Astrocyte (in vitro differentiated cells and primary cell): ENCODE measurements around the gene RANGRF. TPM values are rescaled to one million over a fixed set of nuclear protein-coding genes. Genes with fewer than 3 reads are reported as not detected.

ENCODE experiments used
- DNase-seq: peaks from one replicate; pipeline ENCODE4 v3.0.0-alpha.2; 2010; ENCODE audit warnings: low read depth
- FAIRE-seq: peaks from 2 replicates; lab custom pipeline; 2011; peaks lifted over from hg19 to GRCh38; lab: Jason Lieb, UNC
- H2AFZ ChIP-seq: 2 replicates; pipeline ENCODE4 v1.6.0; 2012; ENCODE audit warnings: low read depth, low read length, inconsistent platforms
- H3K27ac ChIP-seq: 2 replicates; pipeline ENCODE4 v1.5.1; 2011; ENCODE audit warnings: low read depth, low read length, inconsistent platforms
- H3K27me3 ChIP-seq: 2 replicates; pipeline ENCODE4 v1.6.0; 2011; ENCODE audit warnings: low read length, inconsistent platforms; ENCODE audit not compliant: insufficient read depth
- H3K36me3 ChIP-seq: 2 replicates; pipeline ENCODE4 v1.5.1; 2011; ENCODE audit warnings: low read length, inconsistent platforms; ENCODE audit not compliant: insufficient read depth
- H3K4me1 ChIP-seq: 2 replicates; pipeline ENCODE4 v1.5.1; 2011; ENCODE audit warnings: low read length, inconsistent platforms; ENCODE audit not compliant: insufficient read depth
- H3K4me2 ChIP-seq: 2 replicates; pipeline ENCODE4 v1.6.0; 2012; ENCODE audit warnings: low read length, inconsistent platforms
- H3K4me3 ChIP-seq: 2 replicates; pipeline ENCODE4 v1.5.1; 2011; ENCODE audit warnings: low read depth, mild to moderate bottlenecking, low read length, inconsistent platforms; ENCODE audit not compliant: insufficient read depth
- H3K79me2 ChIP-seq: 2 replicates; pipeline ENCODE4 v1.6.0; 2012; ENCODE audit warnings: mild to moderate bottlenecking, low read length, inconsistent platforms; ENCODE audit not compliant: insufficient read depth
- H3K9ac ChIP-seq: 2 replicates; pipeline ENCODE4 v1.6.0; 2012; ENCODE audit warnings: mild to moderate bottlenecking, low read length, inconsistent platforms
- H3K9me3 ChIP-seq: 2 replicates; pipeline ENCODE4 v1.5.1; 2012; ENCODE audit warnings: low read depth, mild to moderate bottlenecking, low read length, inconsistent platforms; ENCODE audit not compliant: insufficient read depth
- H4K20me1 ChIP-seq: 2 replicates; pipeline ENCODE4 v1.6.0; 2012; ENCODE audit warnings: low read length, inconsistent platforms; ENCODE audit not compliant: insufficient read depth
- H3K27ac Mint-ChIP-seq: one replicate; pipeline ENCODE4 v1.8.0; 2021; ENCODE audit warnings: mild to moderate bottlenecking, mixed read lengths; ENCODE audit not compliant: unreplicated experiment
- H3K27me3 Mint-ChIP-seq: one replicate; pipeline ENCODE4 v1.8.0; 2021; ENCODE audit warnings: low read depth, mixed read lengths; ENCODE audit not compliant: unreplicated experiment
- H3K36me3 Mint-ChIP-seq: one replicate; pipeline ENCODE4 v1.8.0; 2021; ENCODE audit warnings: low read depth, mixed read lengths; ENCODE audit not compliant: unreplicated experiment
- H3K4me1 Mint-ChIP-seq: one replicate; pipeline ENCODE4 v1.8.0; 2021; ENCODE audit warnings: low read depth, mixed read lengths; ENCODE audit not compliant: unreplicated experiment
- H3K4me3 Mint-ChIP-seq: one replicate; pipeline ENCODE4 v1.8.0; 2021; ENCODE audit warnings: mild to moderate bottlenecking, moderate library complexity, mixed read lengths; ENCODE audit not compliant: unreplicated experiment
- H3K9me3 Mint-ChIP-seq: one replicate; pipeline ENCODE4 v1.8.0; 2021; ENCODE audit warnings: mild to moderate bottlenecking, mixed read lengths; ENCODE audit not compliant: unreplicated experiment
- EZH2 ChIP-seq: IDR thresholded peaks from 2 replicates; pipeline ENCODE4 v1.6.1; 2012; ENCODE audit warnings: mild to moderate bottlenecking, low read length, inconsistent platforms; ENCODE audit not compliant: insufficient read depth
- total RNA-seq: library from RNA; stranded (reverse); gene quantifications from 2 replicates; pipeline ENCODE4 v1.2.1, GENCODE V29; 2021
- TF ChIP-seq, protein P1 (sequence below): IDR thresholded peaks from 2 replicates; pipeline ENCODE4 v1.5.1; 2011; ENCODE audit warnings: low read depth, mild to moderate bottlenecking, inconsistent platforms, low read length, moderate library complexity; ENCODE audit not compliant: insufficient read depth

Gene RANGRF
- total RNA-seq, 1 donor from 2014 or later = 16.1 TPM

DNA sequence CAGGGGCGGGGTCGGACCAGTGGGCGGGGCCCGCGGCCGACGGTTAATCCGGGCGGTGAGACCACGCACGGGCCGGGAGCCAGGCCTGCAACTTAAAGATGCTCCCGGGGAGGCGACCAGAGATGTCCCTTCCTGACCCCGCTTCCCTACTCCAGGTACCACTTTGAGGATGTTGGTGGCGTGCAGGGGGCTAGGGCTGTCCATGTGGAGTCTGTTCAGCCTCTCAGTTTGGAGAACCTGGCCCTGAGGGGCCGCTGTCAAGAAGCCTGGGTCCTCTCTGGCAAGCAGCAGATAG, 580 bp downstream of the RANGRF start:
- TF ChIP-seq, protein P1, sequence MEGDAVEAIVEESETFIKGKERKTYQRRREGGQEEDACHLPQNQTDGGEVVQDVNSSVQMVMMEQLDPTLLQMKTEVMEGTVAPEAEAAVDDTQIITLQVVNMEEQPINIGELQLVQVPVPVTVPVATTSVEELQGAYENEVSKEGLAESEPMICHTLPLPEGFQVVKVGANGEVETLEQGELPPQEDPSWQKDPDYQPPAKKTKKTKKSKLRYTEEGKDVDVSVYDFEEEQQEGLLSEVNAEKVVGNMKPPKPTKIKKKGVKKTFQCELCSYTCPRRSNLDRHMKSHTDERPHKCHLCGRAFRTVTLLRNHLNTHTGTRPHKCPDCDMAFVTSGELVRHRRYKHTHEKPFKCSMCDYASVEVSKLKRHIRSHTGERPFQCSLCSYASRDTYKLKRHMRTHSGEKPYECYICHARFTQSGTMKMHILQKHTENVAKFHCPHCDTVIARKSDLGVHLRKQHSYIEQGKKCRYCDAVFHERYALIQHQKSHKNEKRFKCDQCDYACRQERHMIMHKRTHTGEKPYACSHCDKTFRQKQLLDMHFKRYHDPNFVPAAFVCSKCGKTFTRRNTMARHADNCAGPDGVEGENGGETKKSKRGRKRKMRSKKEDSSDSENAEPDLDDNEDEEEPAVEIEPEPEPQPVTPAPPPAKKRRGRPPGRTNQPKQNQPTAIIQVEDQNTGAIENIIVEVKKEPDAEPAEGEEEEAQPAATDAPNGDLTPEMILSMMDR = no peak
- no peak for TF ChIP-seq EZH2
- Mint-ChIP-seq H3K4me3 (peak overlapping the region; percentile 94), H3K27me3 (no peaks in the 10 kb centered on the region), H3K4me1 (peaks cover 3% of the 10 kb centered on the region), H3K36me3 (no peaks in the 10 kb centered on the region), H3K9me3 (no peaks in the 10 kb centered on the region), H3K27ac (no peak overlapping the region)
- DNase-seq = no peak
- peak overlapping the region; percentile 98 for H3K4me2 ChIP-seq
- H4K20me1 ChIP-seq = no peaks in the 10 kb centered on the region
- H3K27ac ChIP-seq = peak overlapping the region; percentile 90
- peak overlapping the region; percentile 96 for H2AFZ ChIP-seq
- no peak for FAIRE-seq
- H3K27me3 ChIP-seq = no peaks in the 10 kb centered on the region
- H3K36me3 ChIP-seq = no peaks in the 10 kb centered on the region
- peak overlapping the region; percentile 97 for H3K4me3 ChIP-seq
- peaks cover 6% of the 10 kb centered on the region for H3K79me2 ChIP-seq
- H3K9me3 ChIP-seq = no peaks in the 10 kb centered on the region
- H3K4me1 ChIP-seq = peaks cover 16% of the 10 kb centered on the region
- H3K9ac ChIP-seq = peak overlapping the region; percentile 96

DNA sequence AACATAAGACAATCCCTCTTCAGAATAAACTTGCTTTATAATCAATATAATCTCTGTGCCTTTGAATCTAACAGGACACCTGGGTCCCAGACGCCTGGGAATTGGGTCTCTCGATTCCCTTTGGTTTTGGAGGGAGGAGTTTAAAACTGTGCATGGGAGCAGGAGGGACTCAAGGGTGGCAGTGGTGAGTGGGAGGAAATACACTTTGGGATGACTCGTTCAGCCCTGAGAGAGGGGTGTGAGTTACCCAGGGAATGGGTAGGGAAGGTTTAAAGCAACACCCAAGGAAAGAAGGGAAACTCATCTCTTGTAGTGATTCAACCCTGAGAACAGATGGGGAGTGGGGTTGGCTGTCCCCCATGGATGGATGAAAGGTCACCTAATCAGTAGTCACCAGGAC, 1.6 kb downstream of the RANGRF start:
- FAIRE-seq (no peak), DNase-seq (no peak)
- H3K9me3 ChIP-seq = no peaks in the 10 kb centered on the region
- H3K9ac ChIP-seq = peak overlapping the region; percentile 96
- H3K79me2 ChIP-seq = peaks cover 6% of the 10 kb centered on the region
- no peaks in the 10 kb centered on the region for H3K27me3 ChIP-seq
- Mint-ChIP-seq H3K36me3 (no peaks in the 10 kb centered on the region), H3K4me3 (peak overlapping the region; percentile 94), H3K9me3 (no peaks in the 10 kb centered on the region), H3K4me1 (peaks cover 7% of the 10 kb centered on the region), H3K27ac (no peak overlapping the region), H3K27me3 (no peaks in the 10 kb centered on the region)
- no peak overlapping the region for H3K4me3 ChIP-seq
- H3K27ac ChIP-seq = no peak overlapping the region
- H3K4me1 ChIP-seq = peaks cover 20% of the 10 kb centered on the region
- H3K4me2 ChIP-seq = peak overlapping the region; percentile 98
- H2AFZ ChIP-seq = no peak overlapping the region
- no peaks in the 10 kb centered on the region for H3K36me3 ChIP-seq
- H4K20me1 ChIP-seq = no peaks in the 10 kb centered on the region
- TF ChIP-seq, protein P1 = no peak
- TF ChIP-seq EZH2 = no peak

- Mint-ChIP-seq H3K4me3 (no peak overlapping the region), H3K27me3 (no peaks in the 10 kb centered on the region), H3K27ac (no peak overlapping the region), H3K36me3 (no peaks in the 10 kb centered on the region), H3K4me1 (peaks cover 7% of the 10 kb centered on the region), H3K9me3 (no peaks in the 10 kb centered on the region)
- Histone ChIP-seq H3K27ac (no peak overlapping the region), H2AFZ (no peak overlapping the region), H4K20me1 (no peaks in the 10 kb centered on the region), H3K79me2 (peaks cover 6% of the 10 kb centered on the region), H3K36me3 (no peaks in the 10 kb centered on the region), H3K27me3 (no peaks in the 10 kb centered on the region), H3K9ac (no peak overlapping the region), H3K4me1 (peaks cover 21% of the 10 kb centered on the region), H3K9me3 (no peaks in the 10 kb centered on the region), H3K4me3 (no peak overlapping the region), H3K4me2 (no peak overlapping the region)
- DNase-seq = no peak
- no peak for FAIRE-seq
- TF ChIP-seq EZH2 = no peak
- TF ChIP-seq, protein P1 = no peak
Measured at GRCh38 chr17:8292639-8293395, 4.3 kb downstream of the RANGRF start.
